ENCODE measurements around the gene HSPB6. TPM values are rescaled to one million over a fixed set of nuclear protein-coding genes. Genes with fewer than 3 reads are reported as not detected.
A peak's percentile ranks its signal among the peaks of the same experiment; 100 is the strongest.

HSPB6 gene
- total RNA-seq, 1 donor from 2014 or later = 863 TPM

DNA sequence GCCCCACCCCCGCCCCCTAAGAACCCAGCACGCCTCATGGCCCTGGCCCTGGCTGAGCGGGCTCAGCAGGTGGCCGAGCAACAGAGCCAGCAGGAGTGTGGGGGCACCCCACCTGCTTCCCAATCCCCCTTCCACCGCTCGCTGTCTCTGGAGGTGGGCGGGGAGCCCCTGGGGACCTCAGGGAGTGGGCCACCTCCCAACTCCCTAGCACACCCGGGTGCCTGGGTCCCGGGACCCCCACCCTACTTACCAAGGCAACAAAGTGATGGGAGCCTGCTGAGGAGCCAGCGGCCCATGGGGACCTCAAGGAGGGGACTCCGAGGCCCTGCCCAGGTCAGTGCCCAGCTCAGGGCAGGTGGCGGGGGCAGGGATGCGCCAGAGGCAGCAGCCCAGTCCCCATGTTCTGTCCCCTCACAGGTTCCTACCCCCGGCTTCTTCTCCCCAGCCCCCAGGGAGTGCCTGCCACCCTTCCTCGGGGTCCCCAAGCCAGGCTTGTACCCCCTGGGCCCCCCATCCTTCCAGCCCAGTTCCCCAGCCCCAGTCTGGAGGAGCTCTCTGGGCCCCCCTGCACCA, 30.5 kb upstream of the HSPB6 start:
- DNase-seq (ENCODE audit: low spot score) = no peak
- intact Hi-C loops (cut with DNase I) = no loop called here

DNA sequence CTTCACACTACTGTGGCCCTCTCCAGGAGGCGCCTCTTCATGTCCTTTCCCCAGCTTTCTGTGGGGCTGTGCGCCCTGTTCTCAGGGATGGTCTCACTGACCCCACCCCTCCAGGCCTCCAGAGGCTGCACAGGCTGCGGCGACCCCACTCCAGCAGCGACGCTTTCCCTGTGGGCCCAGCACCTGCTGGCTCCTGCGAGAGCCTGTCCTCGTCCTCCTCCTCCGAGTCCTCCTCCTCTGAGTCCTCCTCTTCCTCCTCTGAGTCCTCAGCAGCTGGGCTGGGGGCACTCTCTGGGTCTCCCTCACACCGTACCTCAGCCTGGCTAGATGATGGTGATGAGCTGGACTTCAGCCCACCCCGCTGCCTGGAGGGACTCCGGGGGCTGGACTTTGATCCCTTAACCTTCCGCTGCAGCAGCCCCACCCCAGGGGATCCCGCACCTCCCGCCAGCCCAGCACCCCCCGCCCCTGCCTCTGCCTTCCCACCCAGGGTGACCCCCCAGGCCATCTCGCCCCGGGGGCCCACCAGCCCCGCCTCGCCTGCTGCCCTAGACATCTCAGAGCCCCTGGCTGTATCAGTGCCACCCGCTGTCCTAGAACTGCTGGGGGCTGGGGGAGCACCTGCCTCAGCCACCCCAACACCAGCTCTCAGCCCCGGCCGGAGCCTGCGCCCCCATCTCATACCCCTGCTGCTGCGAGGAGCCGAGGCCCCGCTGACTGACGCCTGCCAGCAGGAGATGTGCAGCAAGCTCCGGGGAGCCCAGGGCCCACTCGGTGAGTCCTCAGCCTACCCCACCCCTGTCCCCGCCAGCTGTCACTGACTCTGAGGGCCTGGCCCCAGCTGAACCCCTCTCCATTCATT, 29.7 kb upstream of the HSPB6 start:
- intact Hi-C loops (cut with DNase I) = no loop called here
- DNase-seq (ENCODE audit: low spot score) = no peak

DNA sequence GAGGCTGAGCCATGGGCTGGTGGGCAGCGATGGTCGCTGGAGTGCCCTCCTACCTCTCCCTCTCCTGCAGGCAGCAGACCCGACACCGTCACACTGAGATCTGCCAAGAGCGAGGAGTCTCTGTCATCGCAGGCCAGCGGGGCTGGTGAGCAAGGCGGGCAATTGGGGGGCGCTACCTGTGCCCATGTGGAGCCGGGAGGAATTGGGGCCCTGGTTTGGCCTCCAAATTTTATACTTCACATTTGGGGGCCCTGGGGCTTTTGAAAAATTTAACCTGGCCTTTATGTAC, 28.5 kb upstream of the HSPB6 start:
- intact Hi-C loops (cut with DNase I) = no loop called here
- no peak for DNase-seq (ENCODE audit: low spot score)

DNA sequence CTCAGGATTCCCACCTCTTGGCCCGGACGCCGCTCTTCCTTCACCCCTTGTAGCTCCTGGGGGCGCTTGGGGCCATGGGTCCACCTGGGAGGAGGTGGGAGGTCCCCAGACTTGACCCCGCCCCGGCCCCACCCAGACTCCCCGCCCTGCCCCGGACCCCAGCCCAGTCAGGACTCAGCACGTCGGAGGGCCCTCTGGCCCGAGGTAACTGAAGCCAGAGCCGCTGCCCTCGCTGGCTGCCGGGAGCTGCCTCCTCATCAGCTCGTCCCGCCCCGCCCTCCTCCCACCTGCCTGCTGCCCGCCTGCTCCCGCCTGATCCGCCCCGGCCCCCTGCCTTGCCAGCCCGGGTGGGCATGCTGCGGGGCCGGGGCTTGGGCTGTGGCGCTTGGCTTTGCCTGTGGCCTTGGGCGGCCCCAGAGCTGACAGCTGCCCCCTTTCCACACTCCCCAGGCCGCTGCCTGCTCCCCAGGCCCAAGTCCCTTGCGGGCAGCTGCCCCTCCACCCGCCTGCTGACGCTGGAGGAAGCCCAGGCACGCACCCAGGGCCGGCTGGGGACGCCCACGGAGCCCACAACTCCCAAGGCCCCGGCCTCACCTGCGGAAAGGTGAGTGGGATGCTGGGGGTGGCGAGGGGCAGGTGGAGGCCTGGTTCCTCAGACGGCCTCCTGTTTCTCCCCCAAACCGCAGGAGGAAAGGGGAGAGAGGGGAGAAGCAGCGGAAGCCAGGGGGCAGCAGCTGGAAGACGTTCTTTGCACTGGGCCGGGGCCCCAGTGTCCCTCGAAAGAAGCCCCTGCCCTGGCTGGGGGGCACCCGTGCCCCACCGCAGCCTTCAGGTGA, 27.9 kb upstream of the HSPB6 start:
- no peak for DNase-seq (ENCODE audit: low spot score)
- intact Hi-C loops (cut with DNase I) = no loop called here

DNA sequence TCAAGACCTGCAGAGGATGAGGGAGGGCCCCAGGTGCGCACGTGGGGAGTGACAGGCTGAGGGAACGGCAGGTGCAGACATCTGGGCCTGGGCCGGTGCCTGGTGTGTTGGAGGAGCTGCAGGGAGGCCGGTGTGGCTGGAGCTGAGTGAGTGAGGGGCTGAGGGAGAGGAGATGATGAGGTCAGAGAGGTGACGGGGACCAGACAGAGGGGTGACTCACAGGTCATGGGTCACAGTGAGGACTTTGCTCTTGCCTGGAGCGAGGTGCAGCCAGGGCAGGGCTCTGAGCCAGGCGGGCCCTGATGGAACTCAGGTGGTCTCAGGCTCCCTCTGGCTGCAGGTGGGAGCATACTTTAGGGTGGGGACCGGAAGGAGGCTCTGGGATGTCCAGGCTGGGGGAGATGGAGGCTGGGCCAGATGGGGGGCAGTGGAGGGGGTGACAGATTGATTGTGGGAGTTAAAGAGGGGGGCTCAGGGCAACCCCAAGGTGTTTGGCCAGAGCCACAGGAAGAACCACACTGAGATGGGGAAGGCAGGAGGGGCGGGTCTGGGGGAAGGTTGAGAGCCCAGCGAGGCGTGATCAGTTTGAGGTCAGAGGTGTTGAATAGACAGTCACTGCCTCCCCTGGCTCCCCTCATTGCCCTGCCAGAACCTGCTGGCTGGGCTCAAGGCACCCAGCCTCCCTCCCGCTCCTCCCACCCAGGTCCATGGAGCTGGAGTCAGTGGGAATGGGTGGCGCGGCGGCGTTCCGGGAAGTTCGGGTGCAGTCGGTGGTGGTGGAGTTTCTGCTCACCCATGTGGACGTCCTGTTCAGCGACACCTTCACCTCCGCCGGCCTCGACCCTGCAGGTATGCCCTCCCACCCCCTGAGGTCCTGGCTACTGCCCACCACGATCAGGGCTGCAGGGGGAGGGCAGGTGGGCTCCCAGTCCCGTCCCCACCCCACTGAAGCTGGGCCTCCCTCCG, 26.9 kb upstream of the HSPB6 start:
- intact Hi-C loops (cut with DNase I) = no loop called here
- DNase-seq (ENCODE audit: low spot score) = no peak

DNA sequence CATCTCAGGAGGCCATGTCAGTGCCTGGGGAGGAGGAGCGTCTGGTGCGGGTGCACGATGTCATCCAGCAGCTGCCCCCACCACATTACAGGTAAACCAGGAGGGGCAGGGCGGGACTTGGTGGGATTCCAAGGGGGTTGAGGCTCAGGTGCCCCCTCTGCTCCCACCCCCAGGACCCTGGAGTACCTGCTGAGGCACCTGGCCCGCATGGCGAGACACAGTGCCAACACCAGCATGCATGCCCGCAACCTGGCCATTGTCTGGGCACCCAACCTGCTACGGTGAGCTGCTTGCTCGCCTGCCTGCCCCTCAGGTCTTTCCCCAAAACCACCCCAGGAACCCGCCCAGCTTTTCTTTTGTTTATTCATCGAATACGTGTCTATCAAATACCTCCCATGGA, 25.8 kb upstream of the HSPB6 start:
- intact Hi-C loops (cut with DNase I) = no loop called here
- DNase-seq (ENCODE audit: low spot score) = no peak

DNA sequence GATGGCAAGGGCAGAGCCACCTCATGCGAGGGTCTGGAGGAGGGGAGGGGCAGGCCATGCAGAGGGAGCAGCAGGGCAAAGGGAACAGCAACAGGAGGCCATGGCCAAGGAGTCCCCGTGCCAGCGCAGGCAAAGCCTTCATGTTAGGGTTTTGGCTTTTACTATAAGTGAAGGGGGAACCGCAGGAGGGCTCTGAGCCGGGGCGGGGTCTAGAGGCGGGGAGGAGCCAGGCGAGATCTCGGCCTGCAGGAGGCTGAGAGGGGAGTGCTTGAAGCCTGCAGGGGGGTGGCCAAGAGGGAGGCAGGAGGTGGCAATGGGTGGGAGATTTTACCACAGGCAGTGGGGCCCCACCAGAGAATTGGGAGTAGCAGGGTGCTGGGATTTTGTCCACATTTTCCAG, 24.8 kb upstream of the HSPB6 start:
- intact Hi-C loops (cut with DNase I) = no loop called here

DNA sequence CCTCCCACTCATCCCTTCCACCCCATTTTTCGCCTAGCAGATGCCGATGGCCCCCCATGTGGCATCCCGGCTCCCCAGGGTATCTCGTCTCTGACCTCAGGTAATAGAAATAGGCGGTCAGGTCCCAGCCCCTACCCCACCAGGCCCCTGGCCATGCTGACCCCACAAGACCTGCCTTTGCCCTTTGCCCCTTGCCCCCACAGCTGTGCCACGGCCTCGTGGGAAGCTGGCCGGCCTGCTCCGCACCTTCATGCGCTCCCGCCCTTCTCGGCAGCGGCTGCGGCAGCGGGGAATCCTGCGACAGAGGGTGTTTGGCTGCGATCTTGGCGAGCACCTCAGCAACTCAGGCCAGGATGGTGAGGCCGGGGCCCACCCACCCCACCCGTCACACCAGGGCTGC, 23.9 kb upstream of the HSPB6 start:
- no peak for DNase-seq (ENCODE audit: low spot score)
- intact Hi-C loops (cut with DNase I) = no loop called here

More for the DNA sequence above, 24.8 kb upstream of the HSPB6 start:
- no peak for DNase-seq (ENCODE audit: low spot score)

DNA sequence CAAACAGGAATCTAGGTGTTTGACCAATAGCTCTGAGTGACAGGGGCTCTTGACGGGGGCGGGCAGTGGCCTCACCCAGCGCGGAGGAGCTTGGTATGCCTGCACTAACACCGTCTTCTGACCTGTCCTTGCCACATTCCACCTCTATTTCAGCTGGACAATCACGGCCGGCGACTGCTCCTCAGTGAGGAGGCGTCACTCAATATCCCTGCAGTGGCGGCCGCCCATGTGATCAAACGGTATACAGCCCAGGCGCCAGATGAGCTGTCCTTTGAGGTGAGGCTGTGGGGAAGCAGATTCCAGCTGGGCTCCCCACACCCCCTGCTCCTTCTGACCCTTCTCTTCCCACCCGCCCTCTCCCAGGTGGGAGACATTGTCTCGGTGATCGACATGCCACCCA, 23.2 kb upstream of the HSPB6 start:
- no peak for DNase-seq (ENCODE audit: low spot score)
- intact Hi-C loops (cut with DNase I) = no loop called here

DNA sequence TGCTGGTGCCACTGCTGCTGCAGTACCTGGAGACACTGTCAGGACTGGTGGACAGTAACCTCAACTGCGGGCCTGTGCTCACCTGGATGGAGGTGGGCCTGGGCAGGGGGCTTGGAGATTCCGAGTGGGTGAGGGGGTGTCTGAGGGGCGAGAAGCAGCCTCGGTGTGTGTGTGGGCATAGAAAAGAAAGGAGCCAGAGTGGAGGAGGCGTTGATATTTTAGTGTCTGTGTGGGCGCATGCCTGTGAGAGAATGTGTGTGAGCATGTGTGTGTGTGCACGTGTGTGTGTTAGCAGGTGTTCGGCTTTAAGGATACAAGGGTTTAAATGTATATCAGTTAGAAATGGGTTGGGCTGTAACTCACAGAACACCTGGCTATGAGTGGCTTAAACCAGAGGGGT, 22.2 kb upstream of the HSPB6 start:
- DNase-seq (ENCODE audit: low spot score) = no peak
- intact Hi-C loops (cut with DNase I) = loop anchor here (10.0 kb wide), 1 partner anchor 86 kb away; the partner anchor contains the start of gene APLP1

DNA sequence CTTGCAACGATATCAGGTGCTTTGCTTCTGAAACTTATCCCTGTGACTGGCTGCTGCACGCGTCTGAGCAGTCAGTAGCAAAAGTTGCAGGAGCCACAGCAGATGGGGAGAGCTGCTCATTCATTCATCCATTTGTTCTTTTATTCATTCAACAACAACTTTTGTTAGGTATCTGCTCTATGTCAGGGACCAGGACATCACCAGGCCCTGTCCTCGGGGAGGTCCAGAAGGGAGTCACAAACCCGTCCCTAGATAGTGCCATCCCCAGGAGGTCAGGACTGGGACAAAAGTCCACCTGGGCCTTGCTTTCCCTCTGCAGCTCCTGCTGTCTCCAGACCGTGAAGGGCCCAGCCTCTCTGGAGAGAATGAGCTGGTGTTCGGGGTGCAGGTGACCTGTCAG, 21.1 kb upstream of the HSPB6 start:
- DNase-seq (ENCODE audit: low spot score) = no peak
- intact Hi-C loops (cut with DNase I) = loop anchor here (10.0 kb wide), 1 partner anchor 87 kb away; the partner anchor contains the start of gene APLP1

DNA sequence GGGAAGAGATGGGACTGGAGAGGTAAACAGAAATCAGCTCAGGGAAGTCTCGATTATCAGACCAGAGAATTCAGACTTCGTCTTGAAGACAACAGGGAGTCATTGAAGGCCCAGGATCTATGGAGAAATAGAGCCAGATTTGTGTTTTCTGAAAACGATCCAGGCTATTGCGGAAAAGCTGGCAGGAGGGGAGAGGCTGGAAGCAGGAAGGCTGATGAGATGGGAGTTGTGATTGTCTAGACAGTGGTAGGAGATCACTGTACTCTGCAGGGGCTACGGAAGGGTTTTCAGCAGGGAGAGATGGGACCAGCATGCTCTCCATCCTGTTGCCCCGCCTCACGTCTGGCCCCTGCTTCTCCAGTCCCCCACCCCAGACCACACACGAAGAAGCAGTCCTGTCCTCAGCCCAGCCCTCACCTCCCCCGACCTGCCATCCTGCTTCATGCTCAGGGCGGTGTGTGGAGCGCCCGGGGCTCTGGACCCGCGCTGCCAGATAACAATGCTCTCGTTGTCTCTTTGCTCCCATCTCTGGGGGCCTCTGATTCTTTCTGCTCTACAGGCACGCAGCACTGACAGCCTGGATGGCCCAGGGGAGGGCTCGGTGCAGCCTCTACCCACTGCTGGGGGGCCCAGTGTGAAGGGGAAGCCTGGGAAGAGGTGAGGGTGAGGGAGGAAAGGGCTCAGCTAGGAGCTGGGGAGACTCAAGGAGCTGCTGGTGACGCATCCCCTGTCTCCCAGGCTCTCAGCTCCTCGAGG, 20.4 kb upstream of the HSPB6 start:
- intact Hi-C loops (cut with DNase I) = loop anchor here (10.0 kb wide), 1 partner anchor 88 kb away; the partner anchor contains the start of gene APLP1
- DNase-seq (ENCODE audit: low spot score) = no peak

DNA sequence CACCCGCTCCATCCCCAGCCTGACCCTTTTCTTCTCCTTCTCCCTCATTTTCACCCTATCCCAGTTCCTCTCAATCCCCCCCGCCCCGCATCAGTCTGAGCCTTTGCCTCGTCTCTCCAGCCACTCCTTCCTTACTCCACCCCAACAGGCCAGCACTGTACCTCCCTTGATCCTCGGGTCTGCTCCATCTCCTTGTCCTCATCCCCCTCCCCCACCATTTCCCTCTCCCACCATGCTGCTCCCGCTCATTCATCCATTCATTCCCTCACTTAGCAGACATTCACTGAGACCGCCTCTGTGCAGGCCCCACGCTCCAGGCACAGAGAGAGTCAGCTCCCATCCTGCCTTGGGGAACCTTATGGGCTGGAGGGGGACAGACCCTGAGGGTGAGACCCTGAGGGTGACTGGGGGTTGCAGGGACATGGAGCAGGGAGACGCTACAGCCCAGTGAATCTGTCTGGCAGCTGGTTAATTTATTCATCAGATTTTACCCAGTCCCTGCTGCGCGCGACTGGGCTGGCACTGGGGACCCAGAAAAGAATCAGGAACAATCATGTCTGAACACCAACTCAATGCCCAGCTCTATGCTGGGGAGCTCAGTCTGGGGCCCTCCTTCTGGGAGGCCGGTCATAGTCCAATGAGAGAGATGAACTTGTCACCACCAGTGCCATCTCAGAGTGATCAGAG, 19.4 kb upstream of the HSPB6 start:
- no peak for DNase-seq (ENCODE audit: low spot score)
- intact Hi-C loops (cut with DNase I) = loop anchor here (10.0 kb wide), 1 partner anchor 89 kb away; the partner anchor contains the start of gene APLP1

DNA sequence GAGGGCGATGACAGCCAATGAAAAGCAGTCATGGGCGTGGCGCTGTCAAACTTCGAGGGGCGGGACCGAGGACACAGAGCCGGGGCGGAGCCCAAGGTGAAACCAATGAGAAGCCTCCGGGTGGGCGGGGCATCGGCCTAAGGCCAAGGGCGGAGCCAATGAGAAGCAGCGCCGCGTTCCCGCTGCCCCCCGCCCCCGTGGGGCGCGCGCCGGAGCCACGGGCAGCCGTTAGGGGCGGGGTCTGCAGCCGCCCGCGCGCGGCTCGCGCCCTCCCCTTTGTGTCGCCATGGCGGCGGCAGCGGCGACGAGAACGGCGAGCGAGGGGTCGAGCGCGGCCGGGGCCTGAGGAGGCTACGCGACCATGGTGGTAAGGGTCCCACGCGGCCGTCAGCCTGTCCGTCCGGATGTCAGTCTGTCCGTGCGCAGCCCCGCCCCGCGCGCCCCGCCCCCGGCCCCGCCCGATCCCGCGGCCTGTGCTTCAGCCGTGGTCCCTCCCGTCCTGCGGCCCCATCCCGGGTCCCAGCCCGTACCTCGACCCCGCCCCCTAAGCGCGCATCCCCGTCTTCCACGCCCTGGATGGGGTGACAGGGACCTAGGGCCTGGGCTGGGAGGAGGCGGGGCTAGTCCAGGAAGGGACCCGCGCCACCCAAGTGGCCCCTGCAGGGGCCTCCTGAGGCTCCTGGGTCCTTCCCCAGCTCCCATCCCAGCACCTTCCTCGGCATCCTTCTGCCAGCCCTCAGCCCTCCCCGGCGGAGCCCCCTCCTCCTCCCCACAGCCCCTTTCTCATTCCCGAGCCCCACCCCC, 18.7 kb upstream of the HSPB6 start, which contains the start of gene ARHGAP33:
Gene ARHGAP33, plus strand, starts transcription at position 267 of the 804 bp plus-strand sequence. Its CDS starts 95 bp downstream, at position 362.
- peak; percentile 99 for DNase-seq (ENCODE audit: low spot score)
- intact Hi-C loops (cut with DNase I) = loop anchor here (10.0 kb wide), 1 partner anchor 89 kb away; the partner anchor contains the start of gene APLP1

DNA sequence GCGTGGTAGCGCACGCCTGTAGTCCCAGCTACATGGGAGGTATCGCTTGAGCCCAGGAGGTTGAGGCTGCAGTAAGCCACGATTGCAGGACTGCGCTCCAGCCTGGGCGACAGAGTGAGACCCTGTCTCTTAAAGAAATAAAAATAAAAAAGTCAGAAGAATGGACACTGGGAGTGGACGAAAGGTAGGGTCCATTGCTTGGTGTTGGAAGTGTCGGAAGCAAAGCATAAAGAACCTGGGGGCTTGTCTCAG, 18.1 kb upstream of the HSPB6 start:
- intact Hi-C loops (cut with DNase I) = loop anchor here (10.0 kb wide), 1 partner anchor 90 kb away; the partner anchor contains the start of gene APLP1
- DNase-seq (ENCODE audit: low spot score) = no peak

DNA sequence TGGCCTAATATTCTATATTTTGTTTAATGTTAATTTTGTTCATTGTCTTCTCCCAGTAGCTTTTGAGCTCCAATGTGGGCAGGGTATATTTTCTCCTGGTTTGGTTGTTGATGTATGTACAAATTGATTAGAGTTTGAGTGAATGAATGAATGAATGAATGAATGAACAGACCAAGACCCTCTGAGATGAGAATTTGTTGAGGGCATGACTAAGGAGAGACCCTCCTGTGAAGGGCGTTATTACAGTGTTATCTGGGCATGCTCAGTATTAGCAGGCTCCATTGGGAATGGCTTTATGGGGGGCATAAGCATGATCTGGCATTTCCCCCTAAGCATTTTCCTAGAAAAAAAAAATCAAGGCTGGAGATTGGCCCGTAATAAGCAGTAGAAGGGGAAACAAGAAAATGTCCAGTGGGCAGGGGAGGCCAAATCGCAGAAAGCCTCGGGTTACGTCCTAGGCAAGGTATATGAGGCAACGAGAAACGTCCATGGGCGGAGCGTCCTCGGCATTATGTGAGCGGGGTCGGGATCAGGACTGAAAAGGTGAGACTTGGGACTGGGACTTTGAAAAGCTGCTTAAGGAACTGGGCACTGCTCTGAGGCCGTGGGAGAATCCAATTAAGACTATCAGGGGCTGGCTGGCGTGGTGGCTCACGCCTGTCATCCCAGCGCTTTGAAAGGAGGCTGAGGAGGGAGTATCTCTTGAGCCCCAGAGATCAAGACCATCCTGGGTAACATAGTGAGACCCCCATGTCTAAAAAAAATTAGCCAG, 17.6 kb upstream of the HSPB6 start:
- intact Hi-C loops (cut with DNase I) = loop anchor here (10.0 kb wide), 1 partner anchor 90 kb away; the partner anchor contains the start of gene APLP1
- DNase-seq (ENCODE audit: low spot score) = no peak

Measured in cardiac septum (tissue), 1 donor.